Measurements from ENCODE around the gene C1QC. TPM values are rescaled to one million over a fixed set of nuclear protein-coding genes. Genes with fewer than 3 reads are reported as not detected.

Gene C1QC
- total RNA-seq, 1 donor from 2014 or later = not detected

DNA sequence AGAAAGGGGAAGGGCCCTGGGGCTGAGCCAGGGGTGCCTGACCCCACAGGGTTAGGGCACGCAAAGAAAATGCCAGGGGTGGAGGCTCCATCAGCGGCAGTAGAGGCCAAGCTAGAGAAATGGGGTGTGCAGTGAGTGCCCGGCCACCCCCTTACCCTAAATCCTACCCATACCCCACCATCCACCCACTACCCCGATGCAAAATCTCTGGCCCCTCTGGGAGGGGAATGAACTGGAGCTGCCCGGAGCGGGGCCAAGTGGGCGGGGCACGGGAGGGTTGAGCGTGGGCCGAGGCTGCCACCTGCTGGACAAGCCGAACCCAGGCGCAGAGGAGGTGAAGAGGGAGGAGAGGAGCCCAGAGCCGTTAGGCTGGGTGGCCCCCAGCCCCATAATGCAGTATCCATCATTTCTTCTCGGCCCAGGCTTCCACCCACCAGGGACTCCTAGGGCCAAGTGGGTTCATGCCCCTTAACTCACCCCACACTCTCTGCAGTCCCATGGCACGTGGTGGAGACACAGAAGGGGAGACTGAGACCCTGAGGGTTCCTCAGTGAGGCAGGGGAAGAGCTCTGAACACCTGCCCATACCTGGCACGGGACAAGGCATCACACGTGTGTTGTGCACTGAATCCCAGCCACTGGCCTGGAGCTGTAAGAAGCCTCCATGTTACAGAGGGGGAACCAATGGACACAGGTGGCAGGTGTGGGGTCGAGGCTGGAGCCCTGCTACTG, 1.4 kb upstream of the C1QC start:
- no peaks in the 10 kb centered on the region for H3K36me3 ChIP-seq (ENCODE audit: control insufficient read depth, insufficient read depth, low read length)
- FAIRE-seq (no peak), DNase-seq (ENCODE audit: low read depth) (peak; percentile 18)
- TF ChIP-seq, protein P1, sequence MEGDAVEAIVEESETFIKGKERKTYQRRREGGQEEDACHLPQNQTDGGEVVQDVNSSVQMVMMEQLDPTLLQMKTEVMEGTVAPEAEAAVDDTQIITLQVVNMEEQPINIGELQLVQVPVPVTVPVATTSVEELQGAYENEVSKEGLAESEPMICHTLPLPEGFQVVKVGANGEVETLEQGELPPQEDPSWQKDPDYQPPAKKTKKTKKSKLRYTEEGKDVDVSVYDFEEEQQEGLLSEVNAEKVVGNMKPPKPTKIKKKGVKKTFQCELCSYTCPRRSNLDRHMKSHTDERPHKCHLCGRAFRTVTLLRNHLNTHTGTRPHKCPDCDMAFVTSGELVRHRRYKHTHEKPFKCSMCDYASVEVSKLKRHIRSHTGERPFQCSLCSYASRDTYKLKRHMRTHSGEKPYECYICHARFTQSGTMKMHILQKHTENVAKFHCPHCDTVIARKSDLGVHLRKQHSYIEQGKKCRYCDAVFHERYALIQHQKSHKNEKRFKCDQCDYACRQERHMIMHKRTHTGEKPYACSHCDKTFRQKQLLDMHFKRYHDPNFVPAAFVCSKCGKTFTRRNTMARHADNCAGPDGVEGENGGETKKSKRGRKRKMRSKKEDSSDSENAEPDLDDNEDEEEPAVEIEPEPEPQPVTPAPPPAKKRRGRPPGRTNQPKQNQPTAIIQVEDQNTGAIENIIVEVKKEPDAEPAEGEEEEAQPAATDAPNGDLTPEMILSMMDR (IDR thresholded peaks at IDR 0.05; ENCODE audit: insufficient read depth, low read length, severe bottlenecking) = peak; percentile 91
- H3K27me3 ChIP-seq (ENCODE audit: control insufficient read depth, insufficient read depth, low read length) = peaks cover 6% of the 10 kb centered on the region
- no peak overlapping the region for H3K4me3 ChIP-seq (ENCODE audit: low read depth, low read length)

DNA sequence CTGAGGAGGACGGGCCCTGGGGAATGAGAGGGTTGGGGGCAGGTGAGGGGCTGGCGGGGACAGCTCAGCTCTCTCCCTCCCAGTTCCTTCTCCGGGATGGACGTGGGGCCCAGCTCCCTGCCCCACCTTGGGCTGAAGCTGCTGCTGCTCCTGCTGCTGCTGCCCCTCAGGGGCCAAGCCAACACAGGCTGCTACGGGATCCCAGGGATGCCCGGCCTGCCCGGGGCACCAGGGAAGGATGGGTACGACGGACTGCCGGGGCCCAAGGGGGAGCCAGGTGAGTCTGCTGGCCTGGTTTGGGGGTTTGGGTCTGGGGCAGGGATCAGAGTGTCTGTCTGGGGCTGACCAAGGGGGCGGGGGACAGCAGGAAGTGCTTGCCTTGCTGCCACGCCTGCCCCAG, 495 bp downstream of the C1QC start:
- FAIRE-seq = no peak
- Histone ChIP-seq H3K36me3 (ENCODE audit: control insufficient read depth, insufficient read depth, low read length) (no peaks in the 10 kb centered on the region), H3K27me3 (ENCODE audit: control insufficient read depth, insufficient read depth, low read length) (peaks cover 4% of the 10 kb centered on the region), H3K4me3 (ENCODE audit: low read depth, low read length) (no peak overlapping the region)
- TF ChIP-seq, protein P1 (IDR thresholded peaks at IDR 0.05; ENCODE audit: insufficient read depth, low read length, severe bottlenecking) = no peak
- DNase-seq (ENCODE audit: low read depth) = no peak

DNA sequence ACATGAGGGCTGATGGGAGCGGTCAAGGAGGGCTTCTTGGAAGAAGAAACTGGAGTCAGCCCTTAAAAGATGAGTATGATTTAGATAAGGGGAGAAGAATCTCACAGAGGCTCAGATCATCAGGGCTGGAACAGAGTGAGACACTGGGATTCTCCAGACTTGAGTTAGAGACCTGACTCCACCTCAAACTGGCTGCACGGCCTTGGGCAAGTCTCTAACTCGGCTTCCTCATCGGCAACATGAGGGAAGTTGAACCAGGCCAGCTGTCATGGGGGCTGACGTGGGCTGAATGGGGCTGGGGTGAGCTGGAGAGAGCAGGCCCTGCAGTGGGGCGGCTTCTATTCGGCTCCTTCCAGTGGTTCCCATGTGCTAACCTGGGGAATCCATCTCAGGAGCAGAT, 2.5 kb downstream of the C1QC start:
- Histone ChIP-seq H3K27me3 (ENCODE audit: control insufficient read depth, insufficient read depth, low read length) (peaks cover 3% of the 10 kb centered on the region), H3K4me3 (ENCODE audit: low read depth, low read length) (no peak overlapping the region), H3K36me3 (ENCODE audit: control insufficient read depth, insufficient read depth, low read length) (no peaks in the 10 kb centered on the region)
- TF ChIP-seq, protein P1 (IDR thresholded peaks at IDR 0.05; ENCODE audit: insufficient read depth, low read length, severe bottlenecking) = no peak
- DNase-seq (ENCODE audit: low read depth) (no peak), FAIRE-seq (no peak)

DNA sequence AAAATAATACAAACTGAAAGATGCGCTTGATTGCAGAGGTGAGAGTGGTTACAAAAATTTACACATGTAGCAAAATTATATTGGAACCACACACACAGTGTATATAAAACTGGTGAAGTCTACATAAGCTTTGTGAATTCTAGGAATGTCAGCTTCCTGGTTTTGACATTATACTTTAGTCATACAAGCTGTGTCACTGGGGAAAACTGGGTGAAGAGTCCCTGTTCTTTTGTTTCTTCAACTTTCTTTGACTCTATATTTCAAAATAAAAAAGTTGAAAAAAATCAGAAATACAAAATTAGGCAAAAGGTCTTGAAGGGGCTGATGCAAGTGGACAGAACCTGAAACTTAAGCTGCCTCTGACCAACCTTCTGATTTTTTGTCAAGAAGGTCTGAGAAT, 3.0 kb downstream of the C1QC start:
- FAIRE-seq (no peak), DNase-seq (ENCODE audit: low read depth) (no peak)
- Histone ChIP-seq H3K36me3 (ENCODE audit: control insufficient read depth, insufficient read depth, low read length) (no peaks in the 10 kb centered on the region), H3K4me3 (ENCODE audit: low read depth, low read length) (no peak overlapping the region), H3K27me3 (ENCODE audit: control insufficient read depth, insufficient read depth, low read length) (peaks cover 2% of the 10 kb centered on the region)
- TF ChIP-seq, protein P1 (IDR thresholded peaks at IDR 0.05; ENCODE audit: insufficient read depth, low read length, severe bottlenecking) = no peak

DNA sequence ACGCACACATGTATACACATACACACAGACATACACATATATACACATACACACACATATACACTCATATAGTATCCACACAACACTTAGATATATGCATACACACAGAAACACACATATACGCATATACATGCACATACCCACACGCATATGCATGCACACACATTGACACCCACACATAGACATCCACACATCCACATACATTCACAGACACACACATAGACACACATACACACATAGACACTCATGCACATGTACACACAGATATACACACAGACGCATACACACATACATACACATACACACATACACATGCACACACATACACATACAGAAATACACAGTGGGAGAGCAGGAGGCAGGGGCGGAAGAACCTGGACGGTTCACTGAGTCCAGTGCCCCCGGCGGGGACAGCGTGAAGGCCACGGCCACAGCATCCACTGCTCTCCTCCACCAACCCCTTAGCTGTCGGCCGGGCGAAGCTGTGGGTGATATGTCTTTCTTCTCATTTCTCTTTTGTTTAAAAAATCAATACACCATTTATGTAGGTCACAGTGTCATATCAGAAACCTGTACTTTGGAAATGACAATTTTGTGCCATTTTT, 6.8 kb downstream of the C1QC start:
- no peak overlapping the region for H3K4me3 ChIP-seq (ENCODE audit: low read depth, low read length)
- FAIRE-seq (peak; percentile 75), DNase-seq (ENCODE audit: low read depth) (no peak)
- H3K27me3 ChIP-seq (ENCODE audit: control insufficient read depth, insufficient read depth, low read length) = peaks cover 3% of the 10 kb centered on the region
- no peaks in the 10 kb centered on the region for H3K36me3 ChIP-seq (ENCODE audit: control insufficient read depth, insufficient read depth, low read length)
- TF ChIP-seq, protein P1 (IDR thresholded peaks at IDR 0.05; ENCODE audit: insufficient read depth, low read length, severe bottlenecking) = no peak
